Activated T-helper 17 cell treated with anti-CD3 and anti-CD28 coated beads, Interleukin-2, amount 50 U/mL, for 72 hours (primary cell): ENCODE results near the gene TTF2. TPM values are rescaled to one million over a fixed set of nuclear protein-coding genes. Genes with fewer than 3 reads are reported as not detected.
"Not testable (repeated sequence)": the region's sequence is repeated elsewhere in the genome, so short reads cannot be mapped to it uniquely, and the experiment has no call there.

Experiments used
- ATAC-seq: fragments of 150-1000 bp; cut with Tn5 transposase; replicated peaks from 2 replicates; pipeline ENCODE4 v1.10.0; 2021; ENCODE audit warnings: mild to moderate bottlenecking, moderate library complexity
- H3K27ac Mint-ChIP-seq: one replicate; pipeline ENCODE4 v1.8.0; 2022; ENCODE audit warnings: mixed read lengths
- H3K27me3 Mint-ChIP-seq: one replicate; pipeline ENCODE4 v1.8.0; 2022; ENCODE audit warnings: mixed read lengths
- H3K36me3 Mint-ChIP-seq: one replicate; pipeline ENCODE4 v1.8.0; 2022; ENCODE audit warnings: low read depth, mild to moderate bottlenecking, mixed read lengths
- H3K4me1 Mint-ChIP-seq: one replicate; pipeline ENCODE4 v1.8.0; 2022; ENCODE audit warnings: mixed read lengths
- H3K4me3 Mint-ChIP-seq: one replicate; pipeline ENCODE4 v1.8.0; 2022; ENCODE audit warnings: mild to moderate bottlenecking, mixed read lengths
- H3K9me3 Mint-ChIP-seq: one replicate; pipeline ENCODE4 v1.8.0; 2022; ENCODE audit warnings: mixed read lengths
- total RNA-seq, 2 donors: library from RNA; stranded (reverse); gene quantifications; one replicate each; pipeline ENCODE4 v1.2.3, GENCODE V29; 2022

TTF2 gene
- total RNA-seq, 2 donors from 2014 or later = 71.4 to 98.0 TPM

DNA sequence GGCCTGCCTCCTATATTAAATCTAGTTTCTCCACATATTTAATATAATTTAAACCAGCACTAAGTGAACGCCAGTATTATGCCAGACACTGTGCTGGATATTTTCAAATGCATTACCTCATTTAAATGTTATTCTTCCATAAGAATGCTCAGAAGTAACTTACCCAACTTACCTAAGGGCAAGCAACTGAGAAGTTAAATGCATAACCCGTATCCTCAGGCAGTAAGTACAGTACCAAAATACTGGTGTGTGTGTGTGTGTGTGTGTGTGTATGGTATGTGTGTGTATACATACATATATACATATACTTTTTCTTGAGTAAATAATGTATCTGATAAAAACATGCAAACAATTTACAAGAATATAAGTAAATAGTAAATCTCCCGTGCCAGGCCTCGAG lies 70.4 kb downstream of the TTF2 start:
- no peaks in the 10 kb centered on the region for H3K36me3 Mint-ChIP-seq
- H3K9me3 Mint-ChIP-seq = no peaks in the 10 kb centered on the region
- H3K4me1 Mint-ChIP-seq = no peaks in the 10 kb centered on the region
- peaks cover 23% of the 10 kb centered on the region for H3K27me3 Mint-ChIP-seq
- ATAC-seq = no peak
- H3K27ac Mint-ChIP-seq = no peak overlapping the region
- H3K4me3 Mint-ChIP-seq = no peak overlapping the region

GRCh38 chr1:117135329-117135728 lies 75.2 kb downstream of the TTF2 start:
- H3K27me3 Mint-ChIP-seq = peaks cover 20% of the 10 kb centered on the region
- no peaks in the 10 kb centered on the region for H3K36me3 Mint-ChIP-seq
- no peaks in the 10 kb centered on the region for H3K4me1 Mint-ChIP-seq
- H3K4me3 Mint-ChIP-seq = no peak overlapping the region
- no peak overlapping the region for H3K27ac Mint-ChIP-seq
- H3K9me3 Mint-ChIP-seq = no peaks in the 10 kb centered on the region
- no peak for ATAC-seq

DNA sequence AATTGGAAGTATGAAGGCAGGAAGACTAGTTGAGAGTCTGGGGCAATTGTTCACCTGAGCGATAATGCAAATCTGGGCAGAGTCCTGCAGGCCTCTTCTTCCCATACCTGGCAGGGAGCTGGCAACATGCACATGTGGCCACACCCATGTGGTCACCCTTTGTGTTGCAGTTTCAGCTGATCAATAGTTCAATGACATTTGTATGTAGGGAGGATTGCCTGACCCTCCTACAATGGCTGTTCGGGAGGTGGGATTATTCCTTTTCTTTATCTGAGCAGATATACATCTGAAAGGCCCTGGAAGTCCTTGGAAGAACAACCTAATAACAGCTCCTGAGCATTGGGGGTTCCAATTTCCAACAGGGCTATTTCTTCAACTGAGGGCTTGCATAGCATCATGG lies 76.6 kb downstream of the TTF2 start:
- Mint-ChIP-seq H3K9me3 (no peaks in the 10 kb centered on the region), H3K4me1 (no peaks in the 10 kb centered on the region), H3K4me3 (no peak overlapping the region), H3K27me3 (peaks cover 20% of the 10 kb centered on the region), H3K27ac (no peak overlapping the region), H3K36me3 (no peaks in the 10 kb centered on the region)
- ATAC-seq = no peak

DNA sequence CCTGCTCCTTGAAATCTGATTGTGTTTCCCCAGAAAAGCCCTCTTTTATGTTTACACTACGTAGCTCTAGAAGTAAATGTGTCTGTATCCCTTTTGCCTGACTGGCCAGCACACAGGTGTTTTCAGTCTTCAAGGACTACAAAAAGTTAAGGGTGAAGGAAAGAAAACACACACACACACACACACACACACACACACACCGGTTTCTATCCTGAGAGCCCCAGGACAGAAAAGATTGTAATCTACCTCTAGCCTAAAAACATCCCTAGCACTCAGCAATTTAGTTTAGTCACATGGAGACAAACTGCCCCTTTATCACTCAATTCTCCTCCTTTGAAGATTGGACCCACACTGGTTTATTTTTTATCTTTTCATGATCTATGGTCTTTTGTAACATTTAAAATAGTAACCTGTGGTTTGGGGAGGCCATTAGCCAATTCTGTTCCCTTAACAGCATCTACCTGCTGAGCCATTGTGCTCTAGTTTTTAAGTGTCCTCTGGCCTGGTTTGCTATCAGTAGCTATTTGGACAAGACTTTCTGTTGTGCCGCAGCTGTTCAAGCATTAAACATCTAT lies 77.2 kb downstream of the TTF2 start:
- peaks cover 20% of the 10 kb centered on the region for H3K27me3 Mint-ChIP-seq
- no peaks in the 10 kb centered on the region for H3K4me1 Mint-ChIP-seq
- no peak overlapping the region for H3K4me3 Mint-ChIP-seq
- H3K27ac Mint-ChIP-seq = no peak overlapping the region
- no peak for ATAC-seq
- no peaks in the 10 kb centered on the region for H3K36me3 Mint-ChIP-seq
- H3K9me3 Mint-ChIP-seq = no peaks in the 10 kb centered on the region

DNA sequence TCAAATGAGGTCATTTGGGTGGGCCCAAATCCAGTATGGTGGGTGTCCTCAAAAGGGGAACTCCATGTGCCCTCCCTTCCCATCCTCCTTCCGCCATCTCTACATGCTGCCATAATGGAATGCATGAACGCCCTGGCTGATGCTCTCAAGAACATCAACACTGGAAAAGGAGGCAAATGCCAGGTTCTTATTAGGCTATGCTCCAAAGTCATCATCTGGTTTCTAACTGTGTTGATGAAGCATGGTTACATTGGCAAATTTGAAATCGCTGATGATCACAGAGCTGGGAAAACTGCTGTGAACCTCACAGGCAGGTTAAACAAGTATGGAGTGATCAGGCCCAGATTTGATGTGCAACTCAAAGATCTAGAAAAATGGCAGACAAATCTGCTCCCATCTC lies 78.0 kb downstream of the TTF2 start:
- no peaks in the 10 kb centered on the region for H3K4me1 Mint-ChIP-seq
- no peaks in the 10 kb centered on the region for H3K9me3 Mint-ChIP-seq
- H3K27ac Mint-ChIP-seq = no peak overlapping the region
- H3K27me3 Mint-ChIP-seq = peaks cover 19% of the 10 kb centered on the region
- no peaks in the 10 kb centered on the region for H3K36me3 Mint-ChIP-seq
- H3K4me3 Mint-ChIP-seq = no peak overlapping the region
- no peak for ATAC-seq

GRCh38 chr1:117138561-117138960 lies 78.4 kb downstream of the TTF2 start:
- Mint-ChIP-seq H3K27ac (no peak overlapping the region), H3K4me1 (no peaks in the 10 kb centered on the region), H3K27me3 (peaks cover 16% of the 10 kb centered on the region), H3K9me3 (no peaks in the 10 kb centered on the region), H3K36me3 (no peaks in the 10 kb centered on the region), H3K4me3 (no peak overlapping the region)
- ATAC-seq = no peak

- ATAC-seq = no peak
- Mint-ChIP-seq H3K36me3 (no peaks in the 10 kb centered on the region), H3K4me3 (no peak overlapping the region), H3K4me1 (no peaks in the 10 kb centered on the region), H3K27me3 (peaks cover 7% of the 10 kb centered on the region), H3K27ac (no peak overlapping the region), H3K9me3 (no peaks in the 10 kb centered on the region)
These were observed 82.1 kb downstream of the TTF2 start for GRCh38 chr1:117142200-117142599.

DNA sequence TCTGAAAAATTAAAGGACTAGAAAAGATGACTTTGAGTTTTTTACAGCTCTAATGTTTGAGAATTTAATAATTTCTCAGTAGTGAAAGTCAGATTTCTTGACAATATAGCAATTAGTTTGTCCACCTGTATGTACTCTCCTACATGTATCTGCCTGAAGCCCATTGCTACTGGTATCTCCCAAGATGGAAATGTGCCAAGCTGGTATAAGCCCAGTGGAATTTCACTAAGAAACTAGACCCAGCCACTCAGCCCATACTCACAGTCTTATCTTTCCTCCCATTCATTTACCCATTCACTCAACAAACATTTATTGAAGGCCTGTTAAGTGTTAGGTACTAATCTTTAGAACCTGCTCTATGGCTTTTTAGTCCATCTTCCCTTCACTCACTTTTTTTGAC lies 83.0 kb downstream of the TTF2 start:
- no peak overlapping the region for H3K4me3 Mint-ChIP-seq
- H3K36me3 Mint-ChIP-seq = no peaks in the 10 kb centered on the region
- no peaks in the 10 kb centered on the region for H3K9me3 Mint-ChIP-seq
- H3K27me3 Mint-ChIP-seq = peaks cover 7% of the 10 kb centered on the region
- no peak overlapping the region for H3K27ac Mint-ChIP-seq
- H3K4me1 Mint-ChIP-seq = no peaks in the 10 kb centered on the region
- no peak for ATAC-seq

DNA sequence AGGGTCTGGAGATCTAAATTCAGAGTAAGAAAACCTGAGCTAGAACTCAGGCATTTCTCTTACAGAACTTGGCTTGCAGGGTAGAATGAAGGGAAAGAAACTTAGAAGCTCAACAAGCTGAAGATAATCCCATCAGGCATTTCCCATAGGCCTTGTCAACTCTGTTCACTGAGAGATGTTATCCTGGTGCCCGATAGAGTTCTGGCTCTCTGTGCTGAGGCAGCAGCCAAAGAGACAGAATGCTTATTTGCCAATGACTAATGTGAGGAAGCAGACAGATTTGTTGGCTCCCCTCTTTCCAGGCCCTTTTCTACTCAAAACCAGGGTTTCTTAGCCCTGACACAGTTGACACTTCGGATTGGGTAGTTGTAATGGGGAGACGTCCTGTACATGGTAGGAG lies 83.7 kb downstream of the TTF2 start:
- no peak overlapping the region for H3K27ac Mint-ChIP-seq
- ATAC-seq = no peak
- no peak overlapping the region for H3K4me3 Mint-ChIP-seq

DNA sequence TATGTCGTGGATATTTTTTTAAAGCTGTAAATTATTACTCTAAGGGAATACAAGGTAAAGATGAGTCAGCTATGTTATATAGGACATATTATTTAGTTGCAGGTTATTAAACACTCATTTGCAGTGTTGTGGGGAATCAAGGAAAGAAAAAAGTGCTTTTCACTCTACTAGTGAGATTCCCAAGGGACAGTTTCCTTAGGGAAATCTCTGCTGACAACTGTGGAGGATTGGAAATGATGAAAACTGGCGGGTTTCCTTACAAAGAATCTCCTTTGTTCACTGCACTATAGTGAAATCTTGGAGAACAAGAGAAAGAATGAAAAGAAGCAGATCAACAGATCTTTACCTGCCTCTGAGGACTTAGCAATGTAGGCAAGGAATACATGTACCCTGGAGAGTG lies 85.9 kb downstream of the TTF2 start:
- Mint-ChIP-seq H3K4me1 (no peaks in the 10 kb centered on the region), H3K27me3 (peaks cover 7% of the 10 kb centered on the region), H3K27ac (no peak overlapping the region), H3K9me3 (no peaks in the 10 kb centered on the region), H3K36me3 (no peaks in the 10 kb centered on the region), H3K4me3 (no peak overlapping the region)
- ATAC-seq = no peak

More for the DNA sequence above, 83.7 kb downstream of the TTF2 start:
- no peaks in the 10 kb centered on the region for H3K36me3 Mint-ChIP-seq
- H3K4me1 Mint-ChIP-seq = no peaks in the 10 kb centered on the region
- H3K27me3 Mint-ChIP-seq = peaks cover 7% of the 10 kb centered on the region
- no peaks in the 10 kb centered on the region for H3K9me3 Mint-ChIP-seq

GRCh38 chr1:117146575-117147340 lies 86.6 kb downstream of the TTF2 start:
- H3K27me3 Mint-ChIP-seq = peaks cover 7% of the 10 kb centered on the region
- no peak for ATAC-seq
- no peaks in the 10 kb centered on the region for H3K4me1 Mint-ChIP-seq
- no peak overlapping the region for H3K27ac Mint-ChIP-seq
- no peaks in the 10 kb centered on the region for H3K36me3 Mint-ChIP-seq
- no peak overlapping the region for H3K4me3 Mint-ChIP-seq
- no peaks in the 10 kb centered on the region for H3K9me3 Mint-ChIP-seq

DNA sequence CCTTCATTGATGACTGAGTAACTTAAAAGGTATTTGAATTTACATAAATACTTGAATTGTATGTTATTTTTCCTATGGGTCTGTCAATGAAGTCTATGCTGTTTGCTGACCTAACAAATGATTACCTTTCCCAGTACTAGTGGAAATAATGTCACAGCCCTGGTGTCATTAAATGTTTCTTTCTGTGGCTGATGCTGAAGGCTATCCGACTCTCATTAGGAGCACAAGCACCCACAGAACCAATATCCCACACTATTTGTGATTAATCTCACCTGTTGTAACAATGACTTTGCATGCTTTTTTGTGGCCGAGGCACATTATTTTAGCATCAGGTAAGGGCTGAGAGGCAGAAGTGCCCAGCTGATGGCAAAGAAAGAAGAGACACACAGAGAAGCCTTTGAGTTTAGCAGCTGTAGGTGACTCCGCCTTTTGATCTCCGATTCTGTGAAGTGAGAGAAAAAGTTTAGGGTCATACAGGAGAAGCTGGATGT lies 87.3 kb downstream of the TTF2 start:
- Mint-ChIP-seq H3K4me3 (no peak overlapping the region), H3K9me3 (no peaks in the 10 kb centered on the region), H3K36me3 (no peaks in the 10 kb centered on the region), H3K27ac (no peak overlapping the region), H3K4me1 (no peaks in the 10 kb centered on the region), H3K27me3 (peaks cover 7% of the 10 kb centered on the region)
- no peak for ATAC-seq

- ATAC-seq = no peak
- H3K9me3 Mint-ChIP-seq = no peaks in the 10 kb centered on the region
- no peaks in the 10 kb centered on the region for H3K36me3 Mint-ChIP-seq
- no peaks in the 10 kb centered on the region for H3K4me1 Mint-ChIP-seq
- peaks cover 7% of the 10 kb centered on the region for H3K27me3 Mint-ChIP-seq
- no peak overlapping the region for H3K27ac Mint-ChIP-seq
- no peak overlapping the region for H3K4me3 Mint-ChIP-seq
These were observed 87.9 kb downstream of the TTF2 start for GRCh38 chr1:117147856-117148588.

DNA sequence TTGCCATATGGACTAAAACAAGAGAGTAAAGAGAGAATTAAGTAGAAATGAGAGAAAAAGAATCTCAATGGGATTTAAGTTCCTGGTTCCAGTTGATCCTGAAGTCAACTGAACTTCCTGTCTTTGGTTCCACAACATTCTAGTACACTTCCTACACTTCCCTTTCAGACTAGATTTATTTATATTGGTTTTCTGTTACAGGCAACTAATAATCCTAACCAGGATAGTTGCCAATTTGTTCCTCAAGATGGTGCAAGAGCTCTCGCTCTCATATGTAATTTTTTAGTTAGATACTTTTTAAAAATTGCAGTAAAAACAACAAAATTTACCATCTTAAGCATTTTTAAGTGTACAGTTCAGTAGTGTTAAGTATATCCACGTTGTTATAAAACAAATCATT lies 90.2 kb downstream of the TTF2 start:
- Mint-ChIP-seq H3K27me3 (peaks cover 7% of the 10 kb centered on the region), H3K4me1 (no peaks in the 10 kb centered on the region), H3K27ac (no peak overlapping the region), H3K4me3 (no peak overlapping the region), H3K36me3 (no peaks in the 10 kb centered on the region), H3K9me3 (no peaks in the 10 kb centered on the region)
- no peak for ATAC-seq

DNA sequence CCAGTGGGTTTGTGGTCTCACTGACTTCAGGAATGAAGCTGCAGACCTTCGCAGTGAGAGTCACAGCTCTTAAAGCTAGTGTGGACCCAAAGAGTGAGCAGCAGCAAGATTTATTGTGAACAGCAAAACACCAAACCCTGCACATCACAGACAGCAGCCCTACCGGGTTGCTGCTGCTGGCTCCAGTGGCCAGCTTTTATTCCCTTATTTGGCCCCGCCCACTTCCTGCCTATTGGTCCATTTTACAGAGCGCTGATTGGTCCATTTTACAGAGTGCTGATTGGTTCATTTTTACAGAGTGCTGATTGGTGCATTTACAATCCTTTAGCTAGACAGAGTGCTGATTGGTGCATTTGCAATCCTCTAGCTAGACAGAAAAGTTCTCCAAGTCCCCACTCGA lies 91.2 kb downstream of the TTF2 start:
- not testable (repeated sequence) for ATAC-seq

More for the DNA sequence above, 91.2 kb downstream of the TTF2 start:
- H3K27ac Mint-ChIP-seq, H3K4me3 Mint-ChIP-seq, H3K9me3 Mint-ChIP-seq, H3K36me3 Mint-ChIP-seq, H3K27me3 Mint-ChIP-seq, H3K4me1 Mint-ChIP-seq: not testable (repeated sequence)
